Gastrocnemius medialis (tissue), 4 donors: Measurements from ENCODE around the gene SRRM2. TPM values are rescaled to one million over a fixed set of nuclear protein-coding genes. Genes with fewer than 3 reads are reported as not detected.
A peak's percentile ranks its signal among the peaks of the same experiment; 100 is the strongest.

Source experiments
- ATAC-seq, 2 donors: fragments of 150-250 bp; one replicate each; pipeline ENCODE4 v1.9.1; 2016
- DNase-seq, 2 donors: peaks; one replicate each; pipeline ENCODE4 v3.0.0-alpha.2; 2019
- H3K27ac ChIP-seq, 4 donors: fragments of 200-600 bp; sonication (generic); 1 replicate in 1 of 4; 2 replicates in 3 of 4; pipeline ENCODE4 v1.5.1; 2016 to 2018; ENCODE audit warnings: mild to moderate bottlenecking in 2 of 4, moderate library complexity in 1 of 4
- H3K27me3 ChIP-seq, 3 donors: fragments of 200-600 bp; sonication (generic) in 2 of 3; 1 replicate in 1 of 3; 2 replicates in 2 of 3; pipeline versions ENCODE4 v1.5.1 to v1.6.0; 2016 to 2019; ENCODE audit warnings: mild to moderate bottlenecking in 1 of 3, moderate library complexity in 1 of 3
- H3K36me3 ChIP-seq, 2 donors: fragments of 200-600 bp; sonication (generic) in 1 of 2; one replicate each; pipeline ENCODE4 v1.5.1; 2017 to 2018
- H3K4me1 ChIP-seq, 2 donors: fragments of 200-600 bp; sonication (generic) in 1 of 2; one replicate each; pipeline ENCODE4 v1.5.1; 2016 to 2017; ENCODE audit warnings: mild to moderate bottlenecking in 2 of 2
- H3K4me3 ChIP-seq, 4 donors: fragments of 200-600 bp; sonication (generic) in 3 of 4; 1 replicate in 1 of 4; 2 replicates in 3 of 4; pipeline ENCODE4 v1.5.1; 2016 to 2019; ENCODE audit warnings: mild to moderate bottlenecking in 2 of 4
- H3K9me3 ChIP-seq, 3 donors: fragments of 200-600 bp; sonication (generic) in 2 of 3; 1 replicate in 1 of 3; 2 replicates in 2 of 3; pipeline ENCODE4 v1.5.1; 2016 to 2019
- CTCF ChIP-seq, 5 experiments: fragments of 450-650 bp in 3 of 5; fragments of 200-600 bp in 2 of 5; sonication (generic) in 2 of 5; IDR thresholded peaks in 4 of 5; conservative IDR thresholded peaks in 1 of 5; 1 replicate in 4 of 5; 2 replicates in 1 of 5; pipeline ENCODE4 v1.5.1; 2016 to 2019; ENCODE audit warnings: antibody characterized with exemption in 5 of 5, mild to moderate bottlenecking in 3 of 5, moderate library complexity in 3 of 5
- POLR2A ChIP-seq, 2 donors: fragments of 450-650 bp; IDR thresholded peaks; one replicate each; pipeline ENCODE4 v1.6.1; 2017; ENCODE audit warnings: antibody characterized with exemption in 2 of 2, mild to moderate bottlenecking in 2 of 2, moderate library complexity in 2 of 2
- in situ Hi-C, 4 donors: fragments of 200-750 bp; cut with MboI; loops; one replicate each; pipeline versions ENCODE4 v1.15.0 to v1.8.0; 2017; ENCODE audit warnings: low sequenced_read_pairs in 4 of 4
- intact Hi-C: fragments of 100-400 bp; cut with DNase I; formaldehyde crosslinking; loops from one replicate; pipeline ENCODE4 v1.15.1; 2023; ENCODE audit warnings: low total_unique reads
- total RNA-seq, 4 donors: library from RNA; depleted of rRNA; stranded (reverse); fragments of >200 nt; gene quantifications; one replicate each; pipeline versions ENCODE4 v1.1.0 to v1.2.3, GENCODE V29; 2016

The SRRM2 gene
- total RNA-seq, 4 donors from 2014 or later = 151 to 205 (median 164) TPM

- Histone ChIP-seq H3K27me3 (peaks cover 37 to 50% (median 45%) of the 10 kb centered on the region in 3 donors), H3K4me1 (no peaks in the 10 kb centered on the region), H3K27ac (no peak overlapping the region), H3K4me3 (peak overlapping the region; percentile 8 to 35 (median 27)), H3K36me3 (no peaks in the 10 kb centered on the region), H3K9me3 (no peaks in the 10 kb centered on the region)
- TF ChIP-seq CTCF (IDR thresholded peaks at IDR 0.05 in 4 of 5, conservative IDR thresholded peaks at IDR 0.05 in 1 of 5) = peak in 1 of 5 experiments; percentile 12
- TF ChIP-seq POLR2A (IDR thresholded peaks at IDR 0.05) = no peak
- ATAC-seq (no peak), DNase-seq (no peak)
- in situ Hi-C loops = no loop called here
- intact Hi-C loops = no loop called here
Measured at GRCh38 chr16:2785101-2785991, 32.9 kb downstream of the SRRM2 start.

GRCh38 chr16:2786061-2786825 lies 33.8 kb downstream of the SRRM2 start:
- Histone ChIP-seq H3K4me1 (no peaks in the 10 kb centered on the region), H3K27ac (no peak overlapping the region), H3K36me3 (no peaks in the 10 kb centered on the region), H3K9me3 (no peaks in the 10 kb centered on the region), H3K27me3 (peaks cover 46 to 58% (median 51%) of the 10 kb centered on the region in 3 donors), H3K4me3 (no peak overlapping the region)
- TF ChIP-seq CTCF (IDR thresholded peaks at IDR 0.05 in 4 of 5, conservative IDR thresholded peaks at IDR 0.05 in 1 of 5) (no peak), POLR2A (IDR thresholded peaks at IDR 0.05) (no peak)
- in situ Hi-C loops (no loop called here), intact Hi-C loops (no loop called here)
- ATAC-seq (no peak), DNase-seq (no peak)

GRCh38 chr16:2786826-2787151 lies 34.4 kb downstream of the SRRM2 start:
- no peaks in the 10 kb centered on the region for H3K9me3 ChIP-seq
- intact Hi-C loops = no loop called here
- DNase-seq = no peak
- no peak for TF ChIP-seq CTCF (IDR thresholded peaks at IDR 0.05 in 4 of 5, conservative IDR thresholded peaks at IDR 0.05 in 1 of 5)
- no peak for TF ChIP-seq POLR2A (IDR thresholded peaks at IDR 0.05)
- H3K27me3 ChIP-seq = peaks cover 51 to 62% (median 52%) of the 10 kb centered on the region in 3 donors
- in situ Hi-C loops = no loop called here
- ATAC-seq = no peak
- H3K4me1 ChIP-seq = no peaks in the 10 kb centered on the region
- H3K4me3 ChIP-seq = no peak overlapping the region
- H3K27ac ChIP-seq = no peak overlapping the region
- no peaks in the 10 kb centered on the region for H3K36me3 ChIP-seq

- intact Hi-C loops = no loop called here
Measured at GRCh38 chr16:2787406-2787805, 35.0 kb downstream of the SRRM2 start, which contains the start of gene PRSS33. PRSS33 (minus strand) TSS chr16:2787560; CDS start chr16:2786547, 1,013 bp downstream.

More at GRCh38 chr16:2787406-2787805, 35.0 kb downstream of the SRRM2 start, which contains the start of gene PRSS33:
- DNase-seq (no peak), ATAC-seq (no peak)
- Histone ChIP-seq H3K27ac (no peak within 1 kb of the TSS), H3K9me3 (no peaks in the 10 kb centered on the region), H3K27me3 (peaks cover 51 to 68% (median 56%) of the 10 kb centered on the region in 3 donors), H3K4me3 (no peak within 1 kb of the TSS), H3K4me1 (no peaks in the 10 kb centered on the region), H3K36me3 (no peaks in the 10 kb centered on the region)
- in situ Hi-C loops = no loop called here
- TF ChIP-seq POLR2A (IDR thresholded peaks at IDR 0.05) = no peak
- no peak for TF ChIP-seq CTCF (IDR thresholded peaks at IDR 0.05 in 4 of 5, conservative IDR thresholded peaks at IDR 0.05 in 1 of 5)
